NCI-H2196 treated with DMSO at 0.1 percent for 48 hours (cell line): Measurements from ENCODE around the gene PKMYT1.

ENCODE experiments used
- DNase-seq: peaks from one replicate; lab custom pipeline; 2025; ENCODE audit not compliant: unreplicated experiment; lab: John Stamatoyannopoulos, UW

PKMYT1 gene

DNA sequence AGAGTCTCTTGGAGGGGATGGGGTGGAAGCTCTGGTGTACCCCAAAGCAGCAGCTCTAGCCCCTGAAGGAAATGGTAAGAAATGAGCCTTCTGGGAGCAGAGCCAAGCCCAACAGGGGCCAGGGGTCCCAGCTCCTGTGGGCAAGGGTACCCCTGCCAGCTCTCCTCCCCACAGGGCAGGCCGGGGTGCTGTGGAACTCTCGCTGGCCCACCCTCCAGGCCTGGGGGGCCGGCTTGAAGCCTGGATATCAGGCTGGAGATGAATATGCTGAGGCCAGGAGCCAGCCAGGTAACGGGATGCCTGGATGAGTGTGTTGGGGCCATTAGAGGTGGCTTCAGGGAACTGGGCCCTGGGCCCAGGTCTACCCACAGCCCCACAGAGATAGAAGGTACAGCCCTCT, 20.3 kb upstream of the PKMYT1 start:
- DNase-seq: no peak

DNA sequence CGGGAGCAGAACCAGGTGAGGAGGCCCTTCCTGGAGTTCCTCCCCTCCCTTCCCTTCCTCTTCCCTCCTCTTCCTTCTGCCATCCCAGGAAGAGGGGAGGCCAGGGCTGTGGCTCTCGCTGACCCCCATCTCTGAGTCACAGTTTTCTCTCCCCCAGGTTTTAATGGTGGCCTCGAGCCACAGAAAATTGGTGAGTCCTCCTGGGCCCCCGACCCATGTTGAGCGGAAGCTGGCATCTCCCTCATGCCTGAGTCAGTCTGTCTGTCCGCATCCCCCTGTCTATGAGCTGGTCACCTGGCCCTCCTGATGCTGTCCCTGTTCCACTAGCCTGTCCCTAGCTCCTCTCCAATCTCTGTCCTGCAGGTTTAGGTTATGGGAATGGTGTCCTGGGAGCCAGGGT, 19.7 kb upstream of the PKMYT1 start:
- DNase-seq: no peak

DNA sequence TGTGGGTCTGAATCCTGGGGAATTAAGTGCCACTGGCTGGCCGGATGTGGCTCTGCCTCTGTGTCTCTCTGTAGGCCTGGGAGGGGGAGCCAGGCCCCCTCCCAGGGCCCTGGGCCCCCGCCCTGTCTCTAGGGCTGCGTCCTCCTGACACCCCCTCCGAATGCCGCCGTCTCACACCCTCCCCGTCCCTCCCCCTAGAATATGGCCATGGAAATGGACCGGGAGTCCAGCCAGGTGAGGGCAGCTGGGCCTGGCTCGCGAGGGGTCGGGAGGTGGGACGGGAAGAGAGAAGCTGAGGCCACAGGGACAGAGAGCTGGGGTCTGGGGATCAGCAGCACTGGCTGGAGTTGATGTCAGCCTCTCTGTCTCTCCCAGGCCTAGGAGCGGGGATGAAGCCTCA, 16.1 kb upstream of the PKMYT1 start:
- DNase-seq: no peak

DNA sequence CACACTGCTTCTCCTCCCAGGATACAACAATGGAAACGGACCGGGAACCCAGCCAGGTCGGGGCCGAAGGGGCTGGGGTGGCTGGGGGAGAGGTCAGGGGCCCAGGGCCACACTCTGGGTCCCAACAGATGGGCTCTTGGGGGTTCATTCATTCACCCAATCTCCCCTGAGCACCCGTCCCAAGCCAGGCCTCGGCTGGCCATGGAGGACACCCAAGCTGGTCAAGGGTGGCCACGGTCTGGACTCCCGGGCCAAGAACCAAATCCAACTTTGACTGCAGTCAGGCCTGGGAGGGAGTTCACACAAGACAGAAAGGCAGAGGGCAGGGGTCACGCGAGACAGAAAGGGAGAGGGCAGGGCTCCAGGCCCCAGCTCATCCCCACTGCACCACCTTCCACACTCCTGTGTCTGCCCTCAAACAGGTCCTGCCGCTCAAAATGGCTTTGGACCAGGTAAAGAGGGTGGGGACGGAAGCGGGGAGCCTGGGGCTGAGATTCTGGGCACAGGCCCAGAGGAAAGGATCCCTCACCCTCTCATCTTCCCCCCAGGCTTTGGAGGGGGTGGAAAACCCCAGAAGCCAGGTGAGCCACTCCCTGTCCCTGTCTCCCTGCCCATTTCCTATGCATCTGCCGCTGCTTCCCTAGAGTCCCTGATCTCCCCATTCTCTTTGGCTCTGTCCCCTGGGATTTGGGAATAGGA, 12.3 kb upstream of the PKMYT1 start:
- no peak for DNase-seq

DNA sequence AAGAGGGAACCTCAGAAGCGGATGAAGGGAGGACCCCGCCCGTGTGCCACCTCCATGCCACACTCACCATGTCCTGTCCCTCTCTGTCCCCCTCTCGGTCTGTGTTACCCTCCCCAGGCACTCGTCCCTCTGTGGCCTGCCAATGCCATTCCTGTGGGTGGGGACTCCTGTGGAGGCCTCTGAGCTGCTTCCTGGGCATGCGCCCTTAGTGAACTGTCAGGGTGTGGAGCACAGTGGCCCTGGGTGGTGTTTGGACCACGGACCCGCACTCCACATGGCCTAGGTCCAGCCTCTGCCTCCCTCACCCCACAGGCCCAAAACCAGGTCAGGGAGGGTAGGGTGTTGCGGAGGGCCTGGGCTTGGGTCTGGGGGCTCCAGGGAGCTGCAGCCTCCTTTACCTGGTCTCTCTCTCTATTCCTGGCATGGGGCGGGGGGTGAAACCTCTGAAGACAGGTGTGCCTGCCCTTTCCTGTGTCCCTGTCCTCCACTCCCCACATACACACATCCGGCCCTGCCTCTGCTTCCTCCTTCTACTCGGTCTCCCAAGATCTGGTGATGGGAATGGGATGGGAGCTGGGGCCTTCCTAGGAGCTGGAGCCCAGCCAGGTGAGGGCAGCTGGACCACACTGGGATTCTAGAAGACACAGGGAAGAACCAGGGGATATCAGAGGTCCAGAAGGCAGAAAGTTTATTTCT, 11.5 kb upstream of the PKMYT1 start:
- DNase-seq: no peak

DNA sequence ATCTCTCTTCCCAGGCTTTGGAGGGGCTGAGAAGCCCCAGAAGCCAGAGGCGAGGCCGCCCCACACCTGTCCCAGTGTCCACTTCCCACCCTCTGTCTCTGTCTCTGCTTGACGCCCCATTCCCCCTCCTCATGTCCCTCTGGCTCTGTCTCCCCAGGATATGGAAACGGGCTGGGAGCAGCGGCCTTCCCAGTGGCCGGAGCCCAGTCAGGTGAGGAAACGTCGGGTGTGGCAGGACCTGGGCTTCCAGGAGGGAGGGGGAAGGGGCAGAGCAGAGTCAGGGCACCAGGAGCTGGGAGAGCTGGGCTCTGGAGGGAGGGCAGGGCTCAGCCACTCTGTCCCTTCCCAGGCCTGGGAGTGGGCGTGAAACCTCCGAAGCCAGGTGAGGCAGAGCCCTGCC, 10.6 kb upstream of the PKMYT1 start:
- no peak for DNase-seq

DNA sequence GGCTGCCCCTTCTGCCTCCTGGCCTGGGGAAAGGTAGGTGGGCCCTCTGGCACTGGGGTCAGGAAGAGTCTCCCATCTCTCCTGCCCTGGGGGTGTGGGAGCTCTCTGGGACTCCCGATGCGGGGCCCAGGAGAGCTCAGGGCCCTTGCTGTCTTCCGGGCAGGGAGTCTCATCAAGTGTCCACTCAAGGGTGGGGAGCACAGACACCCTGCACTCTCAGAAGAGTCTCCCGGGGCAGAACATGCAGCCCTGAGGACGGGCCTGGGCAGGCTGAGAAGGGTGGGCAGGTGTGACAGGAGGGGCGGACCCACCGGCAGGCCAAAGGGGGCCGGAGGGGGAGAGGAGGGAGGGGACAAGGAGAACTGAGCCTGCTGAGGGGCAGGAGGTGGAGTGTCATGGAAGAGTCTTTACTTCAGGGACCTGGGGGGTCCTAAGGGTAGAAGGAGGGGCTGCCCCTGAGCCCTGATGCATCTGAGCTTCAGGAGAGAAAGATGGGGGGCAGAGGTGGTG, 8.4 kb upstream of the PKMYT1 start:
- no peak for DNase-seq

DNA sequence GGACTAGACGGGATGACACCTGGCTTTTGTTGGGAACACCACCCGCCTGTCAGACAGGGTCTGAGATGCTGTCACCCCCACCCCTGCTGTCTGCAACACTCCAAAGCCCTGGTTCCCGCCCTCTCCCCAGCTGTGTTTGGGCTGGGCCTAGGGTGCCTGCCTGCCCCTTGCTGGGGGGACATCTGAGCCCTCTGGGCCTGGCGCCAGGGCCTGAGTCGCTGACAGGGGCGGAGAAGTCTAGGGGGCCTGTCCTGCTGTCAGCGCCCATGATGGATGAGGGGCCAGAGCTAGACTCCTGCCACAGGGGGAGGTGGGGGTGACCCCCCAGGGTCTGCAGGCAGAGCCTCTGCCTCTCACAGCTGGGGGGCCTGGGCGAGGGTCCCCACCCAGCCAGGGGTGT, 7.6 kb upstream of the PKMYT1 start:
- DNase-seq: no peak

DNA sequence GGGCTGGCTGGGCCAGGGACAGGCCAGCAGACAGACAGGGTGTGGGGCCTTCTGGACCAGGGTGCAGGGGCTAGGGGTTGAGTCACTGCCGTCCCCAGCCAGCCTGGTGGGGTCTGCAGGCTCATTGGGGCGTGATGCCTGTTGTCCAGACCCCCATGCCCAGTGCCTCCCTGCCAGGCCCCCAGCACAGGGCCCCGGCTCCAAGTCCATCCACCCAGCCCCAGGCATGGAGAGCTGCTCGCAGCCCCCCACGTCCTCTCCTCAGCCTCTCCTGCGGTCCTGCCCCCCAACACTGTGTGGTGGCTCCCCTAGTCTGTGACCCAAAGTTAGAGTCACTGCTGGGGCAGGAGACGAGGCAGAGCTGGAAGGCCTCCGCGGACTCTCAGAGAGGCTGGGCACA, 7.0 kb upstream of the PKMYT1 start:
- DNase-seq: no peak

DNA sequence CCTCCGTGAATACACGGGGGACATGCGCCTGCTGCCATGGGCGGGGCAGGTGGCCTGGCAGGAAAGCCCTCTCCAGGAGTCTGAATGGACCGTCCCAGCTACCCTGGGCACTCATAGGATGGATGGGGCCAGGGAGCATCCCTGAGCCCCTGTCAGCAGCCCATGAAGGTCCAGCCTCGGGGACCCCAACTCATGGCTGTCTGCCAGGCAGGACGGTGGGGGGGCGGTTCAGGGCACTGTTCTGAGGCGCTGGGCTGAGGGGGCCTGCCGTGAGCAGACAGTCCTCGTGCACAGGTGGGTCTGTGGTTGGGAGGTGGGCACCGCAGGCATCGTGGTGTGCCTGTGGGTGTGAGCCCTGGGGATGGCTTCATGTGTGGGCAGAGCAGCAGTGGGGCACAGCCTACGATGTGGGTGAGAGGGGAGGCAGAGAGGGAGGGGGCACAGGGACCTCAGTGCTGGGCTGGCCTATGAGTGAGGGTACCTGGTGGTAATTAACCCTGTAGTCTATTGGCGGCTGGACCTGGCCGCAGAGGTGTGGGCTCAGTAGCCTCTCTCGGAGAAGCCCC, 6.5 kb upstream of the PKMYT1 start:
- DNase-seq: no peak

DNA sequence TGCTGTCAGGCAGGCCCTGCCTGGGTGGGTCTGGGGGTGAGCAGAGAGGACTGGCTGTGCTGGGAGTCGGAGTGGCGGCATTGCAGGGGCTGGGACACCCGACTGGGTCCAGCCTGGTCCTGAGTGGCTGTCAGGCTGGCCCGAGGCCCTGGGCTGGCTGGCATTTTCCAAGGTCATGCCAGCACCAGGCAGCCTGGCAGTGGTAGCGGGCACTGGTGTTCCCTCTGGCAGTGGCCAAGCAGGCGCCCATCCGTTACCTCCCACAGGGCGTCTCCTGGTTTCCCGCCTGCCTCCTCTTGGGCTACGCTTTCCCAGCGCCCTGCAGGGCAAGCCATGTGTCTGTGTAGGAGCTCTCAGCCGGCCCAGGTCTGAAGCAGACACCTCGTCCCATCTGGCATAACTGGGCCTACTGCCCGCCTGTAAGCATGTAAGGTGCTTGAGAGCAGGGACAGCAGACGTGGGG, 5.7 kb upstream of the PKMYT1 start:
- no peak for DNase-seq

DNA sequence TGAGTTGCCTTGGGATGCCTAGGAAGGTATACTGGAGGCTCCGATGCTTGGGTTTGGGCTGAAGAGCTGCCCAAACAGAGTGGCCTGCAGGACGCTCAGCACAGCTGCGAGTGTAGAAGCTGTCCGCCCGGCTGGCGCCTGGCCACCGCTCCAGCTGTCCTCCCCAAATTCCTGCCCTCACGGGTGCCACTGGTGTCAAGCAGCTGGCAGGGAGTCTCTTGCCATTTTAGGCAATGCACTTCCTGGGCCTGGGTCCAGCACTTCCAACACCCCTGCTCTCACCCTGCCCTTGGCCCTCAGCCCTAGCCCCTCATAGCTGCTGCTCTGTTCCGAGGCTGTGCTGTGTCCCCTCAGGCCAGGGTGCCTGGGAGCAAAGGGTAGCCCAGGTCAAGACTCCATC, 5.2 kb upstream of the PKMYT1 start:
- DNase-seq: no peak

DNA sequence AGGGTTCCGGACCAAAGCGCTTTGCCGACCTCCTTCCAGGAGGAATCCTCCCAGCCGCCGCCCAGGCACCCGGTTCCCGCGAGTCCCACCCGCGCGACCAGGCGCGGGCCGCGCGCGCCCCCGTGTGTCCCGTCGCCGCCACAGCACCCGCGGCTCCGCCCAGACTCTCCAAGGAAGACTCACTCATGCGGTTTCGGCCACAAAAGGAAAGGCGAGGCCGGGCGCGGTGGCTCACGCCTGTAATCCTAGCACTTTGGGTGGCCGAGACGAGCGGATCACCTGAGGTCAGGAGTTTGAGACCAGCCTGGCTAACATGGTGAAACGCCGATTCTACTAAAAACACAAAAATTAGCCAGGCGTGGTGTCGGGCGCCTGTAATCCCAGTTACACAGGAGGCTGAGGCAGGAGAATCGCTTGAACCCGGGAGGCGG, 3.5 kb upstream of the PKMYT1 start:
- peak; percentile 37 for DNase-seq

DNA sequence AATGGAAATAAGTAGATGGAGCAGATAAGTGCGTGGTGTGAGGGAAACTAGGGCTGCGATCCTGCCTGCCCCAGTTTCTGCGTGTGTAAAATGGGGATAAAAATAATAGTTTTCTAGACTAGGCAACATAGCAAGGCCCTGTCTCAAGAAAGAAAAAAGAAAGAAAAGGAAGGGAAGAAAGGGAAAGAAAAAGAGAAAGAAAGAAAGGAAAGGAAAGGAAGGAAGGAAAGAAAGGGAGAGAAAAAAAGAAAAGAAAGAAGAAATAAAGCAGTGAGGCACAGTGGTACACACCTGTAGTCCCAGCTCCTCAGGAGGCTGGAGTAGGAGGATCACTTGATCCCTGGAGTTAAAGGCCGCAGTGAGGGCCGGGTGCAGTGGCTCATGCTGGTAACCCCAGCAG, 2.2 kb upstream of the PKMYT1 start:
- DNase-seq: no peak

DNA sequence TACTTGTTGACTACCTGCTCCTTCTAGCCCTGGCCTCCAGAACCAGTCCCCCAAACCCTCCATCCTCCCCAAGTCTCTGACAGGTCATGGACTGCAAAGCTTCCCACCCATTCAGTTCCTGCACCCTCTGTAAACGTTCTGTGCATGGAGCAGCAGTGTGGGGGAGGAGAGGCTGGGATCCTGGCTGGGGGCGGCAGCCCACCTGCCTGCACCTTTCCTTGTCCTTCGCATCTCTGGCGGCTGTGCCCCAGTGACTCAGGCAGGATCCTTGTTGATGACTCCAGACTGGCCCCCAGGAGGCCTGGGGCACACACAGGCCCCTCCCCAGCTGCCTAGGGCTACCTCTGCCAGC, 1.6 kb upstream of the PKMYT1 start:
- DNase-seq: no peak

DNA sequence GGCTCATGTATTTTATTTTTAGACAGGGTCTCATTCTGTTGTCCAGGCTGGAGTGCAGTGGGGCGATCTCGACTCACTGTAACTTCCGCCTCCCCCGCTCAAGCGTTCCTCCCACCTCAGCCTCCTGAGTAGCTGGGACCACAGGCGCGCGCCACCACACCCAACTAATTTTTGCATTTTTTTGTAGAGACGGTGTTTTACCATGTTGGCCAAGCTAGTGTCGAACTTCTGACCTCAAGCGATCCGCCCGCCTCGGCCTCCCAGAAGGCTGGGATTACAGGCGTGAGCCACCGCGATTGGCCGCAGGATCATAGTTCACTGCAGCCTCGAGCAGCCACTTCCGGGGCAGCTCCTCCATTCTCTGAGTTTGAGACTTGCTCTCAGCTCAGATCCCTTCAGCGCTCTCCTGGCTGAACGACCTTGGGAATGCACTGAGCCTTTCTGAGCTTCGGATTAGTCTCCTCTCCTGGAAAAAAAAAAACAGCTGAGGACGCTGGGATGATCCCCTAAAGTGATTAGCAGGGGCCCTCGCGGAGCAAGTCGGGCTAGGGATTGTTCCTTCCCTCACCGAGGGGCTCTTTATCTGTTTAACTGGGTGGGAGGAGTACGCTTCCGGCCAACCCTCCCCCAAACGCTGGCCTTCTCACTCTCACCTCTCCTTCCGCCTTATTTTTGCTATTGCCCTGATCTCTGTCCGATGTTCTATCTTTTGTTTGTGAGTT, 1.1 kb upstream of the PKMYT1 start:
- DNase-seq: no peak

DNA sequence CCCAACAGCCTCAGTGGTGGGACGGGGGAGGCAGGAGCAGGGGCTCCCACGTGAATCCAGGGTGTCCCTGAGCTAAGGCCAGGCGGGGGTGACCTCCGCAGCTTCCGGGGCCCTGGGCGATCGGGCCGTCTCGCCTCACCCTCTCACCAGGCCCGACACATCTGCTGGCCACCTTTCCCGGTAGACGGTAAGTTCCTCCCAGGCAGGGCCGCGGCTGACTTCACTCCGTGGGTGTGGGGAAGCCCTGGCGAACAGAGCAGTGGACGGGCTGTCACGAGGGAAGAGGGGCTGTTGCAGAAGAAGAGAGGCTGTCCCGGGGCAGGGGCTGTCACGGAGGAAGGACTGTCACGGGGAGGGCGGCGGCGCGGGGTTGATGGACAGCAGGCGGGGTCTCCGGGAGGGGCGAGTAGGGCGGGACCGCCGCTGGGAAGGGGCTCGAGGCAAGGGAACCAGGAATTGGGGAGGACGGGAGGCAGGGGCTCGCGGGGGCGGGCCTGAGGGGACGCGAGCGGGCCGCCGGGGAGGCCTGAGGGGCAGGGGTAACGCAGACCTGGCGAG, 498 bp downstream of the PKMYT1 start:
- no peak for DNase-seq

DNA sequence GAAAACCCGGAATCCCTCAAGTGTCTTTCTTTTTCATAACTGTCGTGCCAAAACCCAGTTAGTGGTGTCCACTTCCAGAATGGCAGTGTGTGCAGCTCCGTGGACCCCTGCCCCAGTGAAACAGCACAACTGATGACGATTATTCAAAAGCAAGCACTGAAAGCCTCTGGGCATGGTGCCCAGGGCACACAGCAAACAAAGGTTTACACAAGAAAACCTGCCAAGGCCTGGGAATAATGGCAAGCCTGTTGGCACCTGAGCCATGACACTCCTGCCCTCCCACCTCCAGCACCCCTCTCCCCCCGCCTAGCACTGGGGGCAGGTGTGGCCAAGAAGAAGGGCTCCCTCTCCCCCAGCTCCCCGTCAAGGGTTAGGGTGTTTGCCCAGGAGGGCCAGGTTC, 2.8 kb downstream of the PKMYT1 start:
- DNase-seq: peak; percentile 69

DNA sequence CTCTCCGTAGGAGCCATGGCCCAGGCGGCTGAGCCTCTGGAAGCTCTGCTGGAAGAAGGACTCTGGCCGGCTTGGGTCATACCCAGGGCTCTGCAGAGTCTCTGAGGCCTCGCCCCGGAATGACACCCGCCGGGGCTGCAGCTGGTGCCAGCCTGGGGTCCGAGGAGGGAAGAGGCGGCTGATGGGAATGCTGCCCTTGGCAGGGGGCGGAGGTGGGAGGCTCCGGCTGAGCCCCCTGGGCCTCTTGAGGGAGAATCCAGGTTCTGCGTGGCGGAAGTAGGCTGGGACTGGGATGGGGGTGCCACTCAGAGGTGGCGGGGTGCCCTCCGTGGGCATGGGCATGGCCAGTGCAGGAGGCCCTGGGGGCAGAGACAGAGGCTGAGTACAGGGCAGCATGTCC, 3.6 kb downstream of the PKMYT1 start:
- no peak for DNase-seq

DNA sequence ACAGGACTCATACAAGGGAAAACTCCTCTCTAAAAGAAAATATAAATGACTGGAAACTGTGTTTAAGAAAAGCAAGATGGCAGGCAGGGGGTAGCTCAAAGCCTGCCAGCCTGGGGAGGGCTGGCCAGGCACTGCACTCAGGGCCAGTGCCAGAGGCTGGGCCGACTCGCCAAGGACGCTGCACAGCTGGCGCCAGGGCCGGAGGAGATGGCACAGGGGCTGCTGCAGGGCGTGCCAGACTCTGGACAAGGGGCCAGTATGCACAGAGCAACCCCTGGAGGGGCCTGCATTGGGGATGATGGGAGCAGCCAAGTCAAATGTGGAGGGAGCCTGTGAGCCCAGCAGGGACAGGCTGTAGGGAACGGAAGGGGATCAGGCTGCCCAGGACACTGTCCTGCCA, 4.0 kb downstream of the PKMYT1 start:
- no peak for DNase-seq

DNA sequence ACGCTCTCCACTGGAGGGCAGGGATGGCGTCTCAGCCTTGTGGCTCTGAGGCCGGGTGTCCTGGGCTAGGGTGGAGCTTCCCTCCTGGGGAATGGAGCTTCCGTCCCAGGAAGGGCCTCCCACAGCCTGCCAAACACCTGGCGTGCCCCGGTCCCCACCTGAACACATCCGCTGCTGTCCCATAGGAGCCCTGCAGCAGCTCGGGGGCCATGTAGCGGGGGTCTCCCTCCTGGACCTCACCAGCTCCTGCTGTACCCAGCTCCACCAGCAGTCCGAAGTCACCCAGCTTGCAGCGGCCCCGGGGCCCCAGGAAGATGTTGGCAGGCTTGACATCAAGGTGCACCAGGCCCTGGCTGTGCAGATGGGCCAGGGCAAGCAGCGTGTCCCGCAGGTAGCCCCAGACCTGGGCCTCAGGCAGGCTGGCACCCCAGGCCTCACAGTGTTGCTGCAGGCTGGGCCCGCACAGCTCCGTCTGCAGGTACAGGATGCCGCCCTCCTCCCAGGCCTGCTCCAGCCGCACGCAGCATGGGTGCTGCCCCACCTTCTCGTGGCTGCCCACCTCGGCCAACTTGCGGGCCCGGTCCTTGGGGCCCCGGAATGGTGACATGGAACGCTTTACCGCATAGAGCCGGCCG, 5.0 kb downstream of the PKMYT1 start:
- DNase-seq: no peak
